Mammary epithelial cell (primary cell): ENCODE data around the gene EIF3M.

Experiments used
- CTCF ChIP-seq, 2 donors: IDR thresholded peaks in 1 of 2; conservative IDR thresholded peaks in 1 of 2; 2 replicates each; pipeline ENCODE4 v1.5.1; 2011 to 2012; ENCODE audit warnings: inconsistent platforms in 2 of 2, low read length in 2 of 2, mild to moderate bottlenecking in 2 of 2, control low read depth in 1 of 2, low read depth in 1 of 2; ENCODE audit not compliant: insufficient read depth in 1 of 2; ENCODE audit errors: extremely low read depth in 1 of 2
- EZH2 ChIP-seq: IDR thresholded peaks from 2 replicates; pipeline ENCODE4 v1.6.1; 2012; ENCODE audit warnings: low read length, inconsistent platforms, borderline replicate concordance

GRCh38 chr11:32580967-32581366 is 2.7 kb upstream of the EIF3M start:
- TF ChIP-seq CTCF (conservative IDR thresholded peaks at IDR 0.05 in 1 of 2, IDR thresholded peaks at IDR 0.05 in 1 of 2; ENCODE audit: extremely low read depth in 1 of 2, insufficient read depth in 1 of 2, low read depth in 1 of 2, low read length in 2 of 2) (no peak), EZH2 (no peak)
